Measurements from ENCODE around the gene RAD51D. TPM values are rescaled to one million over a fixed set of nuclear protein-coding genes. Genes with fewer than 3 reads are reported as not detected.

Gene RAD51D
- polyA plus RNA-seq, 1 donor (not counting 4 experiments of a cell fraction or from before 2014, with no cell fraction given), result 4.9 TPM

DNA sequence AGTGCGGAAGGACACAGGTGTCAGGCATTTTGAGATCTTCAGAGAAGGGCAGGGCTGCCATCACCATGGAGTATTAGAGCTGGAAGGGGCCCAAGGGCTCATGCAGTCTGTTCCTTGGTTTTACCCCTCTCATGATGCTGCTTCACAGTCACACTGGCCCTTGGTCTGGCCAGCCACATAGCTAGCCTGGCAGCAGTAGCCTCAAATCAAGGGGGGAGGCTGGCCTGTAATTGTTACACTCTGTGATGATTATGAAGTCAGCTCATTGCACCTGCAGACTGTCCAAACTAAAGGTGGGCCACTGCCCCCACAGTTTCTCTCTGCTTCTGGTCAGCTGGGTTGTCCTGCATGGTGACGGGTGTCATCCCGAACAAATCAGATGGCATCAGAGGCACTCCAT lies 1.7 kb upstream of the RAD51D start, which contains the start of gene FNDC8:
FNDC8 (plus strand) TSS at position 301 of the 400 bp plus-strand sequence; CDS start at position 380, 79 bp downstream.
- no peaks in the 10 kb centered on the region for H3K9me3 ChIP-seq (ENCODE audit: control insufficient read depth, low read depth, low read length)
- H4K20me1 ChIP-seq (ENCODE audit: control insufficient read depth, extremely low read depth, insufficient read depth, low read length), result no peaks in the 10 kb centered on the region
- H2AFZ ChIP-seq (ENCODE audit: control insufficient read depth, low read length), result no peak within 1 kb of the TSS
- dilution Hi-C loops (cut with MboI; ENCODE audit: extremely low pct_ligation_motif_present, low sequenced_read_pairs), result no loop called here
- H3K9me1 ChIP-seq (ENCODE audit: control insufficient read depth, extremely low read depth, insufficient read depth, low read length), result no peaks in the 10 kb centered on the region
- DNase-seq (ENCODE audit: low read depth, low spot score) (no peak), FAIRE-seq (no peak)
- H3K27ac ChIP-seq (ENCODE audit: control insufficient read depth, insufficient read depth, low read length), result no peak within 1 kb of the TSS
- H3K79me2 ChIP-seq (ENCODE audit: control insufficient read depth, insufficient read depth, low read length), result no peaks in the 10 kb centered on the region
- TF ChIP-seq EZH2 (IDR thresholded peaks at IDR 0.05; ENCODE audit: low read length), result no peak
- TF ChIP-seq, protein P1, sequence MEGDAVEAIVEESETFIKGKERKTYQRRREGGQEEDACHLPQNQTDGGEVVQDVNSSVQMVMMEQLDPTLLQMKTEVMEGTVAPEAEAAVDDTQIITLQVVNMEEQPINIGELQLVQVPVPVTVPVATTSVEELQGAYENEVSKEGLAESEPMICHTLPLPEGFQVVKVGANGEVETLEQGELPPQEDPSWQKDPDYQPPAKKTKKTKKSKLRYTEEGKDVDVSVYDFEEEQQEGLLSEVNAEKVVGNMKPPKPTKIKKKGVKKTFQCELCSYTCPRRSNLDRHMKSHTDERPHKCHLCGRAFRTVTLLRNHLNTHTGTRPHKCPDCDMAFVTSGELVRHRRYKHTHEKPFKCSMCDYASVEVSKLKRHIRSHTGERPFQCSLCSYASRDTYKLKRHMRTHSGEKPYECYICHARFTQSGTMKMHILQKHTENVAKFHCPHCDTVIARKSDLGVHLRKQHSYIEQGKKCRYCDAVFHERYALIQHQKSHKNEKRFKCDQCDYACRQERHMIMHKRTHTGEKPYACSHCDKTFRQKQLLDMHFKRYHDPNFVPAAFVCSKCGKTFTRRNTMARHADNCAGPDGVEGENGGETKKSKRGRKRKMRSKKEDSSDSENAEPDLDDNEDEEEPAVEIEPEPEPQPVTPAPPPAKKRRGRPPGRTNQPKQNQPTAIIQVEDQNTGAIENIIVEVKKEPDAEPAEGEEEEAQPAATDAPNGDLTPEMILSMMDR (optimal IDR thresholded peaks at IDR 0.05 in 1 of 3, IDR thresholded peaks at IDR 0.05 in 1 of 3, conservative IDR thresholded peaks at IDR 0.05 in 1 of 3; ENCODE audit: extremely low read depth in 1 of 3, insufficient read depth in 2 of 3, low read length in 3 of 3), result no peak
- no peak within 1 kb of the TSS for H3K4me2 ChIP-seq (ENCODE audit: control insufficient read depth, extremely low read depth, insufficient read depth, low read depth, low read length)
- peaks cover 10% of the 10 kb centered on the region for H3K4me1 ChIP-seq (ENCODE audit: control insufficient read depth, extremely low read depth, insufficient read depth, low read length)
- no peak within 1 kb of the TSS for H3K9ac ChIP-seq (ENCODE audit: control insufficient read depth, extremely low read depth, insufficient read depth, low read length)
- H3K36me3 ChIP-seq (ENCODE audit: control insufficient read depth in 2 of 2, extremely low read depth in 1 of 2, insufficient read depth in 2 of 2, low read length in 2 of 2), result no peaks in the 10 kb centered on the region
- no peaks in the 10 kb centered on the region for H3K27me3 ChIP-seq (ENCODE audit: control insufficient read depth, extremely low read depth, insufficient read depth, low read length)
- H3K4me3 ChIP-seq (ENCODE audit: control insufficient read depth in 2 of 3, extremely low read depth in 1 of 3, insufficient read depth in 2 of 3, low read depth in 1 of 3, low read length in 3 of 3), result no peak within 1 kb of the TSS

DNA sequence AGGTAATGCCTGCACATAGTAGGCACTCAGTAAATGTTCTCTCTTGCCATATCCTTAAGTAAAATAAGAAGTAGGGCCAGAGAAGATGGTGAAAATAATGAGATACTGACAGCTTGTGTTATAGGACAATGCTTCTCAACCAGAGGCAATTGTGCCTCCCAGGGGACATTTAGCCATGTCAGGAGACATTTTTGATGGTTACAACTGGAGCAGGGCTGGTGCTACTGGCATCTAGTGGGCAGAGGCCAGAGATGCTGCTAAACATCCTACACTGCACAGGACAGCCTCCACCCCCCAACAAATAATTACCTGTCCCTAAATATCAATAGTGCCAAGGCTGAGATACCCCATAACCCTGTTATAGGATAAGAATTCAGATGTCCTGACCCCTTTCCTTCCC lies 1.7 kb downstream of the RAD51D start:
- Histone ChIP-seq H4K20me1 (ENCODE audit: control insufficient read depth, extremely low read depth, insufficient read depth, low read length) (no peaks in the 10 kb centered on the region), H3K4me2 (ENCODE audit: control insufficient read depth, extremely low read depth, insufficient read depth, low read depth, low read length) (no peak overlapping the region), H3K27me3 (ENCODE audit: control insufficient read depth, extremely low read depth, insufficient read depth, low read length) (no peaks in the 10 kb centered on the region), H3K4me3 (ENCODE audit: control insufficient read depth in 2 of 3, extremely low read depth in 1 of 3, insufficient read depth in 2 of 3, low read depth in 1 of 3, low read length in 3 of 3) (no peak overlapping the region), H3K36me3 (ENCODE audit: control insufficient read depth in 2 of 2, extremely low read depth in 1 of 2, insufficient read depth in 2 of 2, low read length in 2 of 2) (peaks cover 0 to 3% of the 10 kb centered on the region in 2 experiments), H3K79me2 (ENCODE audit: control insufficient read depth, insufficient read depth, low read length) (peaks cover 2% of the 10 kb centered on the region), H3K9me1 (ENCODE audit: control insufficient read depth, extremely low read depth, insufficient read depth, low read length) (no peaks in the 10 kb centered on the region), H3K9ac (ENCODE audit: control insufficient read depth, extremely low read depth, insufficient read depth, low read length) (no peak overlapping the region), H3K4me1 (ENCODE audit: control insufficient read depth, extremely low read depth, insufficient read depth, low read length) (peaks cover 17% of the 10 kb centered on the region), H2AFZ (ENCODE audit: control insufficient read depth, low read length) (no peak overlapping the region), H3K27ac (ENCODE audit: control insufficient read depth, insufficient read depth, low read length) (no peak overlapping the region), H3K9me3 (ENCODE audit: control insufficient read depth, low read depth, low read length) (no peaks in the 10 kb centered on the region)
- no peak for DNase-seq (ENCODE audit: low read depth, low spot score)
- TF ChIP-seq, protein P1 (optimal IDR thresholded peaks at IDR 0.05 in 1 of 3, IDR thresholded peaks at IDR 0.05 in 1 of 3, conservative IDR thresholded peaks at IDR 0.05 in 1 of 3; ENCODE audit: extremely low read depth in 1 of 3, insufficient read depth in 2 of 3, low read length in 3 of 3), result peak; percentile 54 to 71 (median 58)
- no peak for TF ChIP-seq EZH2 (IDR thresholded peaks at IDR 0.05; ENCODE audit: low read length)
- FAIRE-seq, result no peak
- dilution Hi-C loops (cut with MboI; ENCODE audit: extremely low pct_ligation_motif_present, low sequenced_read_pairs), result no loop called here

Measured in keratinocyte (primary cell).